K562 (cell line): ENCODE measurements around the gene TEX14. TPM values are rescaled to one million over a fixed set of nuclear protein-coding genes. Genes with fewer than 3 reads are reported as not detected.

Experiments used
- ARID1B ChIP-seq: fragments of 450-650 bp; IDR thresholded peaks from 2 replicates; pipeline ENCODE4 v1.6.1; 2016; ENCODE audit warnings: antibody characterized with exemption, mild to moderate bottlenecking, inconsistent platforms
- CBFA2T3 ChIP-seq: fragments of 450-650 bp; IDR thresholded peaks from 2 replicates; pipeline ENCODE4 v1.6.1; 2017
- DPF2 ChIP-seq: fragments of 450-650 bp; IDR thresholded peaks from 2 replicates; pipeline ENCODE4 v1.6.1; 2016
- MEF2D ChIP-seq: conservative IDR thresholded peaks from 2 replicates; pipeline ENCODE4 v1.6.1; 2016; ENCODE audit warnings: low read depth, missing genetic modification characterization, missing compliant biosample characterization
- NR1H2 ChIP-seq: sonication (generic); formaldehyde crosslinking; IDR thresholded peaks from 2 replicates; pipeline ENCODE4 v1.4.0; 2020; ENCODE audit warnings: mild to moderate bottlenecking, missing genetic modification reagents
- PCBP2 ChIP-seq: fragments of 200-400 bp; formaldehyde crosslinking; IDR thresholded peaks from 2 replicates; pipeline ENCODE4 v1.6.1; 2018; ENCODE audit warnings: low read length, low read depth, mild to moderate bottlenecking, moderate library complexity; ENCODE audit not compliant: poor library complexity, severe bottlenecking
- RNF2 ChIP-seq: sonication (generic); IDR thresholded peaks from 2 replicates; pipeline ENCODE4 v1.6.1; 2016
- SOX6 ChIP-seq: fragments of 450-650 bp; IDR thresholded peaks from 2 replicates; pipeline ENCODE4 v1.6.1; 2014; ENCODE audit warnings: mild to moderate bottlenecking
- TAL1 ChIP-seq: fragments of 450-650 bp; IDR thresholded peaks from 2 replicates; pipeline ENCODE4 v1.6.1; 2016; ENCODE audit warnings: mild to moderate bottlenecking
- TCF3 ChIP-seq: sonication (generic); formaldehyde crosslinking; IDR thresholded peaks from 2 replicates; pipeline ENCODE4 v1.4.0; 2020; ENCODE audit warnings: mild to moderate bottlenecking, missing genetic modification reagents
- ZNF184 ChIP-seq: sonication (generic); formaldehyde crosslinking; IDR thresholded peaks from 2 replicates; pipeline ENCODE4 v1.5.0; 2020; ENCODE audit warnings: missing genetic modification reagents
- ZSCAN32 ChIP-seq: fragments of 450-650 bp; formaldehyde crosslinking; IDR thresholded peaks from 2 replicates; pipeline ENCODE4 v1.4.0; 2020; ENCODE audit warnings: mild to moderate bottlenecking, moderate library complexity
- polyA plus RNA-seq, 8 experiments: library from polyadenylated mRNA; depleted of rRNA in 4 of 8; stranded (reverse) in 5 of 8; unstranded in 3 of 8; fragments of >200 nt; fragmentation: Nextera tagmentation in 2 of 8; fragmentation: Illumina TruSeq in 1 of 8; extraction: Ambion mirVana in 2 of 8; extraction: Trizol in 1 of 8; gene quantifications; 2 replicates each; pipeline versions ENCODE4 v1.2.1 to v1.2.3, GENCODE V29; 2011 to 2014; ENCODE audit warnings: inconsistent platforms in 1 of 8, missing spikeins in 1 of 8
- total RNA-seq, 7 experiments: library from RNA; depleted of rRNA in 6 of 7; stranded (reverse); fragments of >200 nt in 6 of 7; fragmentation: Illumina TruSeq in 2 of 7; extraction: Trizol in 2 of 7; gene quantifications; 2 replicates each; pipeline versions ENCODE4 v1.2.1 to v1.2.3, GENCODE V29; 2011 to 2021; ENCODE audit warnings: low replicate concordance in 1 of 7
- TF ChIP-seq, protein P1 (sequence below): fragments of 200-800 bp; sonication (Bioruptor generic); IDR thresholded peaks from 2 replicates; pipeline ENCODE4 v1.6.1; 2017; ENCODE audit warnings: missing genetic modification characterization, missing compliant biosample characterization
- TF ChIP-seq, protein P2 (sequence below): fragments of 450-650 bp; formaldehyde crosslinking; conservative IDR thresholded peaks from 2 replicates; pipeline ENCODE4 v1.4.0; 2022; ENCODE audit warnings: mild to moderate bottlenecking, missing genetic modification characterization
- TF ChIP-seq, protein P3 (sequence below), 3 experiments: fragments of 200-800 bp in 1 of 3; fragments of 250-450 bp in 1 of 3; fragments of 450-650 bp in 1 of 3; sonication (Bioruptor Pico) in 1 of 3; sonication (Bioruptor generic) in 1 of 3; formaldehyde crosslinking in 1 of 3; IDR thresholded peaks; 2 replicates each; pipeline versions ENCODE4 v1.6.1 to v1.8.0; 2016 to 2022; ENCODE audit warnings: mild to moderate bottlenecking in 2 of 3, missing genetic modification characterization in 2 of 3, missing compliant biosample characterization in 1 of 3, moderate library complexity in 1 of 3
- TF ChIP-seq, protein P4 (sequence below): fragments of 450-650 bp; IDR thresholded peaks from 2 replicates; pipeline ENCODE4 v1.6.1; 2016
- TF ChIP-seq, protein P5 (sequence below): sonication (generic); IDR thresholded peaks from 2 replicates; pipeline ENCODE4 v1.6.1; 2016

Gene TEX14
- total and polyA plus RNA-seq, 9 of the 15 experiments (the other 6 are each of a cell fraction or from before 2014, with no cell fraction given) = 0.05 to 0.12 (median 0.09) TPM; not detected in 1

DNA sequence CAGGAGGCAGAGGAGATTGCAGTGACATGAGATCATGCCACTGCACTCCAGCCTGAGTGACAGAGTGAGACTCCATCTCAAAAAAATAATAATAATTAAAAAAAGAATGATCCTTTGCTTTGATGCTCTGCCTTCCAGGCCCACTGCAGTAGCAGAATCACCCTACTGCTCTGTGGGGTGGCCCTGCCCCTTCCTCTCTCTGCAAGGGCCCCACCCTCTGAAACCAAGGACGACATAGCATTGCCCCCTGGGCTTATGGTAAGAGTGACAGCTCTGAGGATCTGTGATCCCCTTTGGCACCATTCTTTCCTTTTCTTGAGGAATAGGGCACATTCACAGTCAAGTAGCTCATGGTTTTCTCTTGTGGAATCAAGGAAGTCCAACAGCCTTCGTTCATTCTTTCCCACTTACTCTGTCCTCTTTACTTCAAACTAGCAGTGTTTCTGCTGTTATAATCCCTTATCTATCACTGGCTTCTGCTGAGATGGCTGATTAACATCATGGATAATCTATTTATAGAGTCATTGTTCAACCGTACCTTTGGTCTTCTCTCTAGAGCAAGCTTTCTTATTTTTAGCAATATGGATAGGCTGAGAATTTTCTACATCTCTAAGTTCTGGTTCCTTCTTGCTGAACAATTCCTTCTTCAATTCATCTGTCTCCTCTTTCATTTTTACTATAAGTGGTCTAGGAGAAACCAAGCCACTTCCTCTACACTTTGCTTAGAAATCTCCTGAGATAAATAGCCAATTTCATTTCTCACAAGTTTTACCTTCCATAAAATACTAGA lies 14.7 kb upstream of the TEX14 start (continued):
- TF ChIP-seq, protein P1, sequence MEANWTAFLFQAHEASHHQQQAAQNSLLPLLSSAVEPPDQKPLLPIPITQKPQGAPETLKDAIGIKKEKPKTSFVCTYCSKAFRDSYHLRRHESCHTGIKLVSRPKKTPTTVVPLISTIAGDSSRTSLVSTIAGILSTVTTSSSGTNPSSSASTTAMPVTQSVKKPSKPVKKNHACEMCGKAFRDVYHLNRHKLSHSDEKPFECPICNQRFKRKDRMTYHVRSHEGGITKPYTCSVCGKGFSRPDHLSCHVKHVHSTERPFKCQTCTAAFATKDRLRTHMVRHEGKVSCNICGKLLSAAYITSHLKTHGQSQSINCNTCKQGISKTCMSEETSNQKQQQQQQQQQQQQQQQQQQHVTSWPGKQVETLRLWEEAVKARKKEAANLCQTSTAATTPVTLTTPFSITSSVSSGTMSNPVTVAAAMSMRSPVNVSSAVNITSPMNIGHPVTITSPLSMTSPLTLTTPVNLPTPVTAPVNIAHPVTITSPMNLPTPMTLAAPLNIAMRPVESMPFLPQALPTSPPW (CRISPR knock-in tag) = peak; percentile 24; the same call in 1 of the 2 replicates
- TF ChIP-seq ZNF184 (CRISPR knock-in tag) = no peak
- TF ChIP-seq, protein P2, sequence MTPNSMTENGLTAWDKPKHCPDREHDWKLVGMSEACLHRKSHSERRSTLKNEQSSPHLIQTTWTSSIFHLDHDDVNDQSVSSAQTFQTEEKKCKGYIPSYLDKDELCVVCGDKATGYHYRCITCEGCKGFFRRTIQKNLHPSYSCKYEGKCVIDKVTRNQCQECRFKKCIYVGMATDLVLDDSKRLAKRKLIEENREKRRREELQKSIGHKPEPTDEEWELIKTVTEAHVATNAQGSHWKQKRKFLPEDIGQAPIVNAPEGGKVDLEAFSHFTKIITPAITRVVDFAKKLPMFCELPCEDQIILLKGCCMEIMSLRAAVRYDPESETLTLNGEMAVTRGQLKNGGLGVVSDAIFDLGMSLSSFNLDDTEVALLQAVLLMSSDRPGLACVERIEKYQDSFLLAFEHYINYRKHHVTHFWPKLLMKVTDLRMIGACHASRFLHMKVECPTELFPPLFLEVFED (CRISPR knock-in tag) = no peak
- peak; percentile 97 for TF ChIP-seq MEF2D (tag)
- peak; percentile 37; the same call in 1 of the 2 replicates for TF ChIP-seq DPF2
- no peak for TF ChIP-seq ZSCAN32 (CRISPR knock-in tag)
- TF ChIP-seq, protein P3, sequence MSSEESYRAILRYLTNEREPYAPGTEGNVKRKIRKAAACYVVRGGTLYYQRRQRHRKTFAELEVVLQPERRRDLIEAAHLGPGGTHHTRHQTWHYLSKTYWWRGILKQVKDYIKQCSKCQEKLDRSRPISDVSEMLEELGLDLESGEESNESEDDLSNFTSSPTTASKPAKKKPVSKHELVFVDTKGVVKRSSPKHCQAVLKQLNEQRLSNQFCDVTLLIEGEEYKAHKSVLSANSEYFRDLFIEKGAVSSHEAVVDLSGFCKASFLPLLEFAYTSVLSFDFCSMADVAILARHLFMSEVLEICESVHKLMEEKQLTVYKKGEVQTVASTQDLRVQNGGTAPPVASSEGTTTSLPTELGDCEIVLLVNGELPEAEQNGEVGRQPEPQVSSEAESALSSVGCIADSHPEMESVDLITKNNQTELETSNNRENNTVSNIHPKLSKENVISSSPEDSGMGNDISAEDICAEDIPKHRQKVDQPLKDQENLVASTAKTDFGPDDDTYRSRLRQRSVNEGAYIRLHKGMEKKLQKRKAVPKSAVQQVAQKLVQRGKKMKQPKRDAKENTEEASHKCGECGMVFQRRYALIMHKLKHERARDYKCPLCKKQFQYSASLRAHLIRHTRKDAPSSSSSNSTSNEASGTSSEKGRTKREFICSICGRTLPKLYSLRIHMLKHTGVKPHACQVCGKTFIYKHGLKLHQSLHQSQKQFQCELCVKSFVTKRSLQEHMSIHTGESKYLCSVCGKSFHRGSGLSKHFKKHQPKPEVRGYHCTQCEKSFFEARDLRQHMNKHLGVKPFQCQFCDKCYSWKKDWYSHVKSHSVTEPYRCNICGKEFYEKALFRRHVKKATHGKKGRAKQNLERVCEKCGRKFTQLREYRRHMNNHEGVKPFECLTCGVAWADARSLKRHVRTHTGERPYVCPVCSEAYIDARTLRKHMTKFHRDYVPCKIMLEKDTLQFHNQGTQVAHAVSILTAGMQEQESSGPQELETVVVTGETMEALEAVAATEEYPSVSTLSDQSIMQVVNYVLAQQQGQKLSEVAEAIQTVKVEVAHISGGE (CRISPR knock-in tag; IDR thresholded peaks at IDR 0.05) = peak in 1 of 3 experiments; percentile 41; a peak in 2 of 6 replicates
- TF ChIP-seq TAL1 = peak; percentile 49; the same call in 1 of the 2 replicates
- TF ChIP-seq, protein P4, sequence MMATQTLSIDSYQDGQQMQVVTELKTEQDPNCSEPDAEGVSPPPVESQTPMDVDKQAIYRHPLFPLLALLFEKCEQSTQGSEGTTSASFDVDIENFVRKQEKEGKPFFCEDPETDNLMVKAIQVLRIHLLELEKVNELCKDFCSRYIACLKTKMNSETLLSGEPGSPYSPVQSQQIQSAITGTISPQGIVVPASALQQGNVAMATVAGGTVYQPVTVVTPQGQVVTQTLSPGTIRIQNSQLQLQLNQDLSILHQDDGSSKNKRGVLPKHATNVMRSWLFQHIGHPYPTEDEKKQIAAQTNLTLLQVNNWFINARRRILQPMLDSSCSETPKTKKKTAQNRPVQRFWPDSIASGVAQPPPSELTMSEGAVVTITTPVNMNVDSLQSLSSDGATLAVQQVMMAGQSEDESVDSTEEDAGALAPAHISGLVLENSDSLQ = peak; percentile 38; the same call in 1 of the 2 replicates
- TF ChIP-seq PCBP2 = no peak
- TF ChIP-seq SOX6 = peak; percentile 87
- no peak for TF ChIP-seq NR1H2 (CRISPR knock-in tag)
- no peak for TF ChIP-seq RNF2
- TF ChIP-seq TCF3 (CRISPR knock-in tag) = peak; percentile 36; the same call in 1 of the 2 replicates
- 0 out of 2 replicates have a peak, but pooled peaks have one; percentile 11 for TF ChIP-seq CBFA2T3
- peak; percentile 57 for TF ChIP-seq ARID1B
- TF ChIP-seq, protein P5, sequence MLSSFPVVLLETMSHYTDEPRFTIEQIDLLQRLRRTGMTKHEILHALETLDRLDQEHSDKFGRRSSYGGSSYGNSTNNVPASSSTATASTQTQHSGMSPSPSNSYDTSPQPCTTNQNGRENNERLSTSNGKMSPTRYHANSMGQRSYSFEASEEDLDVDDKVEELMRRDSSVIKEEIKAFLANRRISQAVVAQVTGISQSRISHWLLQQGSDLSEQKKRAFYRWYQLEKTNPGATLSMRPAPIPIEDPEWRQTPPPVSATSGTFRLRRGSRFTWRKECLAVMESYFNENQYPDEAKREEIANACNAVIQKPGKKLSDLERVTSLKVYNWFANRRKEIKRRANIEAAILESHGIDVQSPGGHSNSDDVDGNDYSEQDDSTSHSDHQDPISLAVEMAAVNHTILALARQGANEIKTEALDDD = 0 out of 2 replicates have a peak, but pooled peaks have one; percentile 37
